Measurements from ENCODE around the gene CLVS2. TPM values are rescaled to one million over a fixed set of nuclear protein-coding genes. Genes with fewer than 3 reads are reported as not detected.

Gene CLVS2
- total and polyA plus RNA-seq, 2 experiments from 2014 or later = 0.08 to 0.66 TPM

- Histone ChIP-seq H3K9me2 (ENCODE audit: insufficient read depth) (no peaks in the 10 kb centered on the region), H2AFZ (no peak overlapping the region), H3K4me1 (ENCODE audit: insufficient read depth) (peaks cover 8% of the 10 kb centered on the region; the same call in 1 of the 2 replicates), H3K27me3 (ENCODE audit: insufficient read depth) (peaks cover 61% of the 10 kb centered on the region), H3K4me3 (no peak overlapping the region), H3K36me3 (ENCODE audit: insufficient read depth) (no peaks in the 10 kb centered on the region), H3K4me2 (no peak overlapping the region), H3K79me2 (replicated peaks; ENCODE audit: insufficient read depth) (no peaks in the 10 kb centered on the region), H4K20me1 (replicated peaks; ENCODE audit: insufficient read depth) (no peaks in the 10 kb centered on the region), H3F3A (replicated peaks; ENCODE audit: low read depth) (no peaks in the 10 kb centered on the region), H3K27ac (ENCODE audit: low read depth) (no peak overlapping the region)
- no peak for TF ChIP-seq EZH2phosphoT487 (IDR thresholded peaks at IDR 0.05; ENCODE audit: unreplicated experiment)
- no peak for TF ChIP-seq CREB1 (CRISPR knock-in tag; IDR thresholded peaks at IDR 0.05; ENCODE audit: low read depth)
- no peak for TF ChIP-seq JUNB (IDR thresholded peaks at IDR 0.05; ENCODE audit: unreplicated experiment)
- TF ChIP-seq REST (IDR thresholded peaks at IDR 0.05; ENCODE audit: unreplicated experiment) = no peak
- TF ChIP-seq NANOG (IDR thresholded peaks at IDR 0.05; ENCODE audit: borderline replicate concordance) = no peak
- TF ChIP-seq STAT1 (IDR thresholded peaks at IDR 0.05; ENCODE audit: unreplicated experiment) = no peak
- no peak for TF ChIP-seq ZNF331 (CRISPR knock-in tag; IDR thresholded peaks at IDR 0.05; ENCODE audit: low read depth)
- no peak for TF ChIP-seq POLR2AphosphoS5 (IDR thresholded peaks at IDR 0.05; ENCODE audit: low read depth)
- TF ChIP-seq CTCF (conservative IDR thresholded peaks at IDR 0.05; ENCODE audit: low read depth in 2 of 2) = no peak
- no peak for TF ChIP-seq ZNF462 (CRISPR knock-in tag; IDR thresholded peaks at IDR 0.05)
- TF ChIP-seq EZH2 (IDR thresholded peaks at IDR 0.05; ENCODE audit: low read depth, unreplicated experiment) = no peak
- TF ChIP-seq ETS1 (IDR thresholded peaks at IDR 0.05) = no peak
- TF ChIP-seq ZNF114 (CRISPR knock-in tag; IDR thresholded peaks at IDR 0.05) = no peak
- H3K36me3 Mint-ChIP-seq (ENCODE audit: low read depth) = no peaks in the 10 kb centered on the region
- ATAC-seq (no peak), DNase-seq (ENCODE audit: low spot score) (no peak)
- no peaks in the 10 kb centered on the region for H3K9me3 Mint-ChIP-seq
- H3K27ac Mint-ChIP-seq = no peak overlapping the region
- H3K4me1 Mint-ChIP-seq = peaks cover 11% of the 10 kb centered on the region
- no peak overlapping the region for H3K4me3 Mint-ChIP-seq
- peaks cover 28% of the 10 kb centered on the region for H3K27me3 Mint-ChIP-seq (ENCODE audit: insufficient read depth, low read depth, poor library complexity)
Observed at GRCh38 chr6:122998403-122998975, 2.5 kb downstream of the CLVS2 start.

Measured in GM23338 (cell line).